HEK293 (cell line): ENCODE measurements around the gene TARBP1.

ENCODE experiments used
- CTCF ChIA-PET: fragments of 350-600 bp; formaldehyde crosslinking; extraction: SDS; loops from one replicate; lab custom pipeline; 2021; ENCODE audit warnings: antibody characterized with exemption; lab: Yijun Ruan, JAX
- POLR2A ChIA-PET: fragments of 300-600 bp; formaldehyde crosslinking; extraction: SDS; loops from one replicate; lab custom pipeline; 2020; ENCODE audit warnings: antibody characterized with exemption, inconsistent platforms; lab: Yijun Ruan, JAX
- H3K27ac ChIP-seq: fragments of 200-500 bp; sonication (Bioruptor generic); 2 replicates; pipeline ENCODE4 v1.5.1; 2014; ENCODE audit warnings: low read depth, low read length, control low read depth, inconsistent platforms; ENCODE audit errors: extremely low read depth
- H3K36me3 ChIP-seq, 2 experiments: fragments of 200-500 bp in 1 of 2; sonication (Bioruptor generic) in 1 of 2; 1 replicate in 1 of 2; 2 replicates in 1 of 2; pipeline ENCODE4 v1.5.1; 2014 to 2017; ENCODE audit warnings: inconsistent platforms in 2 of 2, low read length in 2 of 2; ENCODE audit not compliant: control insufficient read depth in 2 of 2, insufficient read depth in 1 of 2
- H3K4me1 ChIP-seq: fragments of 200-500 bp; sonication (Bioruptor generic); 2 replicates; pipeline ENCODE4 v1.5.1; 2014; ENCODE audit warnings: mild to moderate bottlenecking, low read length, inconsistent platforms; ENCODE audit not compliant: control insufficient read depth, insufficient read depth
- H3K4me3 ChIP-seq: 2 replicates; pipeline ENCODE4 v1.5.1; 2011; ENCODE audit warnings: low read depth, mild to moderate bottlenecking, control low read depth, low read length, moderate library complexity
- H3K9me3 ChIP-seq: fragments of 200-500 bp; sonication (Bioruptor generic); 2 replicates; pipeline ENCODE4 v1.5.1; 2014; ENCODE audit warnings: low read depth, low read length, inconsistent platforms; ENCODE audit not compliant: control insufficient read depth, insufficient read depth
- BCL11A ChIP-seq: fragments of 450-650 bp; formaldehyde crosslinking; IDR thresholded peaks from 2 replicates; pipeline ENCODE4 v1.5.1; 2016; ENCODE audit warnings: low read depth, missing biosample characterization, missing genetic modification characterization
- GFI1B ChIP-seq: fragments of 450-650 bp; formaldehyde crosslinking; IDR thresholded peaks from 2 replicates; pipeline ENCODE4 v1.5.1; 2016; ENCODE audit warnings: missing biosample characterization, missing genetic modification characterization
- GLIS1 ChIP-seq: fragments of 450-650 bp; formaldehyde crosslinking; IDR thresholded peaks from 2 replicates; pipeline ENCODE4 v1.5.1; 2016; ENCODE audit warnings: missing biosample characterization, missing genetic modification characterization
- KLF9 ChIP-seq: fragments of 450-650 bp; formaldehyde crosslinking; IDR thresholded peaks from 2 replicates; pipeline ENCODE4 v1.5.1; 2016; ENCODE audit warnings: missing biosample characterization, missing genetic modification characterization, low read depth
- PRDM1 ChIP-seq: fragments of 450-650 bp; formaldehyde crosslinking; IDR thresholded peaks from 2 replicates; pipeline ENCODE4; 2016; ENCODE audit warnings: missing biosample characterization, missing genetic modification characterization
- ZBTB1 ChIP-seq: fragments of 450-650 bp; formaldehyde crosslinking; IDR thresholded peaks from 2 replicates; pipeline ENCODE4 v1.5.1; 2016; ENCODE audit warnings: missing biosample characterization, missing genetic modification characterization
- ZBTB17 ChIP-seq: fragments of 450-650 bp; formaldehyde crosslinking; IDR thresholded peaks from 2 replicates; pipeline ENCODE4 v1.5.1; 2016; ENCODE audit warnings: missing biosample characterization, missing genetic modification characterization
- ZFP41 ChIP-seq: fragments of 450-650 bp; formaldehyde crosslinking; IDR thresholded peaks from 2 replicates; pipeline ENCODE4 v1.5.1; 2016; ENCODE audit warnings: missing biosample characterization, missing genetic modification characterization, borderline replicate concordance
- ZIC2 ChIP-seq: fragments of 450-650 bp; formaldehyde crosslinking; IDR thresholded peaks from 2 replicates; pipeline ENCODE4 v1.5.1; 2016; ENCODE audit warnings: missing biosample characterization, missing genetic modification characterization
- ZNF121 ChIP-seq: fragments of 450-650 bp; formaldehyde crosslinking; IDR thresholded peaks from 2 replicates; pipeline ENCODE4 v1.5.1; 2016; ENCODE audit warnings: missing biosample characterization, missing genetic modification characterization
- ZNF16 ChIP-seq: fragments of 450-650 bp; formaldehyde crosslinking; IDR thresholded peaks from 2 replicates; pipeline ENCODE4 v1.5.1; 2016; ENCODE audit warnings: low read depth, missing biosample characterization, missing genetic modification characterization
- ZNF24 ChIP-seq: fragments of 450-650 bp; formaldehyde crosslinking; IDR thresholded peaks from 2 replicates; pipeline ENCODE4 v1.5.1; 2016; ENCODE audit warnings: missing biosample characterization, missing genetic modification characterization
- ZNF335 ChIP-seq: fragments of 450-650 bp; formaldehyde crosslinking; conservative IDR thresholded peaks from 2 replicates; pipeline ENCODE4 v1.5.1; 2016; ENCODE audit warnings: missing biosample characterization, missing genetic modification characterization
- ZNF423 ChIP-seq: fragments of 450-650 bp; formaldehyde crosslinking; IDR thresholded peaks from 2 replicates; pipeline ENCODE4 v1.5.1; 2016; ENCODE audit warnings: missing biosample characterization, missing genetic modification characterization
- ZNF624 ChIP-seq: fragments of 450-650 bp; formaldehyde crosslinking; IDR thresholded peaks from 2 replicates; pipeline ENCODE4 v1.5.1; 2017; ENCODE audit warnings: missing biosample characterization, missing genetic modification characterization
- ZNF629 ChIP-seq: fragments of 450-650 bp; formaldehyde crosslinking; IDR thresholded peaks from 2 replicates; pipeline ENCODE4 v1.5.1; 2017; ENCODE audit warnings: missing biosample characterization, missing genetic modification characterization
- ZNF660 ChIP-seq: fragments of 450-650 bp; IDR thresholded peaks from 2 replicates; pipeline ENCODE4 v1.5.1; 2018; ENCODE audit warnings: missing biosample characterization, mild to moderate bottlenecking, missing genetic modification characterization
- ZNF747 ChIP-seq: fragments of 450-650 bp; formaldehyde crosslinking; IDR thresholded peaks from 2 replicates; pipeline ENCODE4 v1.5.1; 2016; ENCODE audit warnings: missing biosample characterization, missing genetic modification characterization
- ZNF768 ChIP-seq: fragments of 450-650 bp; formaldehyde crosslinking; IDR thresholded peaks from 2 replicates; pipeline ENCODE4 v1.5.1; 2018; ENCODE audit warnings: missing biosample characterization, mild to moderate bottlenecking, missing genetic modification characterization
- ZSCAN16 ChIP-seq: fragments of 450-650 bp; formaldehyde crosslinking; IDR thresholded peaks from 2 replicates; pipeline ENCODE4 v1.5.1; 2016; ENCODE audit warnings: missing biosample characterization, missing genetic modification characterization
- TF ChIP-seq, protein P1 (sequence below): fragments of 450-650 bp; IDR thresholded peaks from 2 replicates; pipeline ENCODE4 v1.5.1; 2018; ENCODE audit warnings: missing biosample characterization, mild to moderate bottlenecking, missing genetic modification characterization
- TF ChIP-seq, protein P2 (sequence below): fragments of 450-650 bp; formaldehyde crosslinking; IDR thresholded peaks from 2 replicates; pipeline ENCODE4 v1.5.1; 2016; ENCODE audit warnings: missing biosample characterization, missing genetic modification characterization
- TF ChIP-seq, protein P3 (sequence below): fragments of 450-650 bp; formaldehyde crosslinking; IDR thresholded peaks from 2 replicates; pipeline ENCODE4 v1.5.1; 2016; ENCODE audit warnings: missing biosample characterization, missing genetic modification characterization
- TF ChIP-seq, protein P4 (sequence below): fragments of 450-650 bp; formaldehyde crosslinking; IDR thresholded peaks from 2 replicates; pipeline ENCODE4 v1.5.1; 2016; ENCODE audit warnings: missing biosample characterization, missing genetic modification characterization

The TARBP1 gene

DNA sequence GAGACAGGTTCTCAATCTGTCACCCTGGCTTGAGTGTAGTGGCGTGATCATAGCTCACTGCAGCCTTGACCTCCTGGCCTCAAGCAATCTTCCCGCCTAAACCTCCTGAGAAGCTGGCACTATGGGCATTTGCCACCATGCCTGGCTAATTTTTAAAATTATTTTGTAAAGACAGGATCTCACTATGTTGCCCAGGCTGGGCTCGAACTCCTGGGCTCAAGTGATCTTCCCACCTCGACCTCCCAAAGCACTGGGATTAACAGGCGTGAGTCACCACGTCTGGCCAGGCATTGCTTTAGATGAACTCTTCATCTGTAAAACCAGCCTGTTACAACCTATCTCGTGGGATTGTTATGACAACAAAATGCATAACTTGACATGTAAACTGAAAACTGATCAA is 103.3 kb downstream of the TARBP1 start:
- Histone ChIP-seq H3K27ac (no peak overlapping the region), H3K4me3 (no peak overlapping the region), H3K36me3 (peaks cover 36 to 57% of the 10 kb centered on the region in 2 experiments), H3K4me1 (no peaks in the 10 kb centered on the region), H3K9me3 (no peaks in the 10 kb centered on the region)
- POLR2A ChIA-PET, result no interaction called here
- CTCF ChIA-PET, result no interaction called here
- TF ChIP-seq ZNF121 (0 out of 2 replicates have a peak, but pooled peaks have one; percentile 53), ZNF24 (tag by site-specific recombination) (no peak)
- TF ChIP-seq, protein P1, sequence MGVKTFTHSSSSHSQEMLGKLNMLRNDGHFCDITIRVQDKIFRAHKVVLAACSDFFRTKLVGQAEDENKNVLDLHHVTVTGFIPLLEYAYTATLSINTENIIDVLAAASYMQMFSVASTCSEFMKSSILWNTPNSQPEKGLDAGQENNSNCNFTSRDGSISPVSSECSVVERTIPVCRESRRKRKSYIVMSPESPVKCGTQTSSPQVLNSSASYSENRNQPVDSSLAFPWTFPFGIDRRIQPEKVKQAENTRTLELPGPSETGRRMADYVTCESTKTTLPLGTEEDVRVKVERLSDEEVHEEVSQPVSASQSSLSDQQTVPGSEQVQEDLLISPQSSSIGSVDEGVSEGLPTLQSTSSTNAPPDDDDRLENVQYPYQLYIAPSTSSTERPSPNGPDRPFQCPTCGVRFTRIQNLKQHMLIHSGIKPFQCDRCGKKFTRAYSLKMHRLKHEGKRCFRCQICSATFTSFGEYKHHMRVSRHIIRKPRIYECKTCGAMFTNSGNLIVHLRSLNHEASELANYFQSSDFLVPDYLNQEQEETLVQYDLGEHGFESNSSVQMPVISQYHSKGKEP (tag by site-specific recombination), result no peak

DNA sequence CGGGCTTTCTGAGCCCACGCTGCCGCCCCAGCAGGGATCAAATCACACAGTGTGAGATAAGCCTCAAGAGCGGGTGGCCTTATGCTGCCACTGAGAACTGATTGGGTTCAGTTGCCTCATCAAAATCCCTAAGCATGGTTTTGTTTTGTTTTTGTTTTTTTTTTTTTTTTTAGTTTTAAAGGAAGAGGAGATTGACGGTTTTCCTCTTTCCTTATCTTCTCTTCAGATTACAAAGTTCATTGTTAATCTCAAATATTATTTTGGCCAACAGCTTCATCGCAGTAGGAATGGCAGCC is 105.1 kb downstream of the TARBP1 start:
- Histone ChIP-seq H3K4me1 (no peaks in the 10 kb centered on the region), H3K4me3 (peak overlapping the region; percentile 95), H3K9me3 (no peaks in the 10 kb centered on the region), H3K27ac (peak overlapping the region; percentile 85), H3K36me3 (peaks cover 24 to 39% of the 10 kb centered on the region in 2 experiments)
- ChIA-PET CTCF (interaction anchor here (0.6 to 2.6 kb wide), 9 partner anchors 10 to 933 kb away, joined by 3 to 13 read pairs (median 4); no protein-coding TSS in a partner anchor), POLR2A (interaction anchor here (0.6 to 2.3 kb wide), 23 partner anchors 10 to 1343 kb away, joined by 3 to 16 read pairs (median 4); partner anchors contain the start of genes B3GALNT2 and TARBP1)
- TF ChIP-seq ZNF747 (tag by site-specific recombination), result no peak
- no peak for TF ChIP-seq ZNF624
- TF ChIP-seq GFI1B (tag by site-specific recombination), result peak; percentile 4; the same call in 1 of the 2 replicates
- TF ChIP-seq ZNF335, result peak; percentile 70
- TF ChIP-seq ZSCAN16 (tag by site-specific recombination), result peak; percentile 98; the same call in 1 of the 2 replicates
- TF ChIP-seq PRDM1 (tag by site-specific recombination), result no peak
- TF ChIP-seq BCL11A (tag by site-specific recombination), result 0 out of 2 replicates have a peak, but pooled peaks have one; percentile 6
- peak; percentile 78 for TF ChIP-seq ZIC2 (tag by site-specific recombination)
- TF ChIP-seq ZNF660, result no peak

DNA sequence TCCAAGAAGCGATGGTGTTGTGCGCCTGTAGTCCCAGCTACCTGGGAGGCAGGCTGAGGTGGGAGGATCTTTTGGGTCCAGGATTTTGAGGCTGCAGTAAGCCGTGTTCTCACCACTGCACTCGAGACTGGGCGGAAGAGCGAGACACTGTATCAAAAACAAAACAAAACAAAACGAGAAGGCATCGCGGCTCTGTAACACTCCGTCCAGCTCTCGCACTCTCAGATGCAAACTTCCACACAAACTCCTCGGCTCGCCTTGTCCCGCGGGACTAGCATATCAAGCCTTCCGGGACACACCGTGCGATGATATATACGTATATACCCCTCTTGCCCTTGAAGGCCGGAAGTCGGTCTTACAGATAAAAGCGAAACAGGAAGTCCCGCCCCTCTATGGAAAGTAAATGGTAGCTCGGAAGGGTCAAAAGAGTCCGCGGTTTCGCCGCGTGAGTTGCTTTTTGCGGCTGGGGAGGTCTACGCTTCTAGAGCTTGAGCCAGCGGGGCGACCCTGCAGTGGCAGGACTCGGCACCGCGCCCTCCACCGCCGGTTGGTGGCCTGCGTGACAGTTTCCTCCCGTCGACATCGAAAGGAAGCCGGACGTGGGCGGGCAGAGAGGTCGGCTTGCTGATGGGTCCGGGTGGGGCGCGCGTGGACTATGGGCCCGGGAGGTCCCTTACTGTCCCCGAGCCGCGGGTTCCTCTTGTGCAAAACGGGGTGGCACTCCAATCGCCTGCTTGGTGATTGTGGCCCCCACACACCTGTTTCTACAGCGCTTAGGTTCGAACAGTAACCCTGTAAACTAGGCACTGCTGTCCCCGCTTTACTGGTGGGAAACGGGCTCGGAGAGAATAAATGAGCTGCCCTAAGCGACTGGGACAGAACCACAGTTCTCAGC is 105.7 kb downstream of the TARBP1 start, which contains the start of gene COA6:
Gene COA6 (plus strand): TSS at position 393 of the 895 bp plus-strand sequence. CDS start 11 bp downstream, at position 404.
- H3K4me1 ChIP-seq, result no peaks in the 10 kb centered on the region
- H3K4me3 ChIP-seq, result peak within 1 kb of the TSS; percentile 95
- no peaks in the 10 kb centered on the region for H3K9me3 ChIP-seq
- peaks cover 18 to 34% of the 10 kb centered on the region in 2 experiments for H3K36me3 ChIP-seq
- peak within 1 kb of the TSS; percentile 85 for H3K27ac ChIP-seq
- ChIA-PET POLR2A (interaction anchor here (0.6 to 2.3 kb wide), 19 partner anchors 9 to 1131 kb away, joined by 3 to 16 read pairs (median 4); partner anchors contain the start of genes B3GALNT2 and TARBP1), CTCF (interaction anchor here (0.6 to 2.6 kb wide), 10 partner anchors 10 to 1004 kb away, joined by 3 to 13 read pairs (median 4); no protein-coding TSS in a partner anchor)
- TF ChIP-seq ZBTB17 (tag by site-specific recombination) (peak; percentile 96), KLF9 (tag by site-specific recombination) (no peak; the same call in 1 of the 2 replicates), ZBTB1 (tag by site-specific recombination) (no peak), GLIS1 (peak; percentile 88), ZNF24 (tag by site-specific recombination) (peak; percentile 84), ZNF629 (tag by site-specific recombination) (peak; percentile 90), ZNF335 (peak; percentile 99), ZNF423 (peak; percentile 62), ZNF768 (tag by site-specific recombination) (peak; percentile 22; the same call in 1 of the 2 replicates), ZNF16 (peak; percentile 3; the same call in 1 of the 2 replicates), ZFP41 (no peak)
- TF ChIP-seq, protein P2, sequence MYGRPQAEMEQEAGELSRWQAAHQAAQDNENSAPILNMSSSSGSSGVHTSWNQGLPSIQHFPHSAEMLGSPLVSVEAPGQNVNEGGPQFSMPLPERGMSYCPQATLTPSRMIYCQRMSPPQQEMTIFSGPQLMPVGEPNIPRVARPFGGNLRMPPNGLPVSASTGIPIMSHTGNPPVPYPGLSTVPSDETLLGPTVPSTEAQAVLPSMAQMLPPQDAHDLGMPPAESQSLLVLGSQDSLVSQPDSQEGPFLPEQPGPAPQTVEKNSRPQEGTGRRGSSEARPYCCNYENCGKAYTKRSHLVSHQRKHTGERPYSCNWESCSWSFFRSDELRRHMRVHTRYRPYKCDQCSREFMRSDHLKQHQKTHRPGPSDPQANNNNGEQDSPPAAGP (tag by site-specific recombination), result peak; percentile 93
- TF ChIP-seq, protein P3, sequence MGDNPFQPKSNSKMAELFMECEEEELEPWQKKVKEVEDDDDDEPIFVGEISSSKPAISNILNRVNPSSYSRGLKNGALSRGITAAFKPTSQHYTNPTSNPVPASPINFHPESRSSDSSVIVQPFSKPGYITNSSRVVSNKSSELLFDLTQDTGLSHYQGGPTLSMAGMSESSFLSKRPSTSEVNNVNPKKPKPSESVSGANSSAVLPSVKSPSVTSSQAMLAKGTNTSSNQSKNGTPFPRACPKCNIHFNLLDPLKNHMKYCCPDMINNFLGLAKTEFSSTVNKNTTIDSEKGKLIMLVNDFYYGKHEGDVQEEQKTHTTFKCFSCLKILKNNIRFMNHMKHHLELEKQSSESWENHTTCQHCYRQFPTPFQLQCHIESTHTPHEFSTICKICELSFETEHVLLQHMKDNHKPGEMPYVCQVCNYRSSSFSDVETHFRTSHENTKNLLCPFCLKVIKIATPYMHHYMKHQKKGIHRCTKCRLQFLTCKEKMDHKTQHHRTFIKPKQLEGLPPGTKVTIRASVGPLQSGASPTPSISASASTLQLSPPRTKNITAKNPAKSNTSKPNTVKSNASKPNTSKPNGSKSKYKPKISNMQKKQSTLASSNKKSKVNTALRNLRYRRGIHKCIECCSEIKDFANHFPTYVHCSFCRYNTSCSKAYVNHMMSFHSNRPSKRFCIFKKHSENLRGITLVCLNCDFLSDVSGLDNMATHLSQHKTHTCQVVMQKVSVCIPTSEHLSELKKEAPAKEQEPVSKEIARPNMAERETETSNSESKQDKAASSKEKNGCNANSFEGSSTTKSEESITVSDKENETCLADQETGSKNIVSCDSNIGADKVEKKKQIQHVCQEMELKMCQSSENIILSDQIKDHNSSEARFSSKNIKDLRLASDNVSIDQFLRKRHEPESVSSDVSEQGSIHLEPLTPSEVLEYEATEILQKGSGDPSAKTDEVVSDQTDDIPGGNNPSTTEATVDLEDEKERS (tag by site-specific recombination), result peak; percentile 35; the same call in 1 of the 2 replicates
- TF ChIP-seq, protein P4, sequence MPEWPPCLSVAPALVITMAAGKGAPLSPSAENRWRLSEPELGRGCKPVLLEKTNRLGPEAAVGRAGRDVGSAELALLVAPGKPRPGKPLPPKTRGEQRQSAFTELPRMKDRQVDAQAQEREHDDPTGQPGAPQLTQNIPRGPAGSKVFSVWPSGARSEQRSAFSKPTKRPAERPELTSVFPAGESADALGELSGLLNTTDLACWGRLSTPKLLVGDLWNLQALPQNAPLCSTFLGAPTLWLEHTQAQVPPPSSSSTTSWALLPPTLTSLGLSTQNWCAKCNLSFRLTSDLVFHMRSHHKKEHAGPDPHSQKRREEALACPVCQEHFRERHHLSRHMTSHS (tag by site-specific recombination), result no peak; the same call in 1 of the 2 replicates
